HEK293 (cell line): ENCODE measurements around the gene RHOT2.

Experiments used
- GLIS2 ChIP-seq: fragments of 450-650 bp; formaldehyde crosslinking; IDR thresholded peaks from 2 replicates; pipeline ENCODE4 v1.5.1; 2016; ENCODE audit warnings: missing biosample characterization, missing genetic modification characterization
- PATZ1 ChIP-seq: fragments of 450-650 bp; formaldehyde crosslinking; IDR thresholded peaks from 2 replicates; pipeline ENCODE4 v1.5.1; 2016; ENCODE audit warnings: missing biosample characterization, missing genetic modification characterization
- RBAK ChIP-seq: fragments of 450-650 bp; formaldehyde crosslinking; IDR thresholded peaks from 2 replicates; pipeline ENCODE4 v1.5.1; 2016; ENCODE audit warnings: missing biosample characterization, missing genetic modification characterization
- SCRT1 ChIP-seq: fragments of 450-650 bp; formaldehyde crosslinking; IDR thresholded peaks from 2 replicates; pipeline ENCODE4 v1.5.1; 2016; ENCODE audit warnings: missing biosample characterization, missing genetic modification characterization, borderline replicate concordance
- SCRT2 ChIP-seq: fragments of 450-650 bp; formaldehyde crosslinking; IDR thresholded peaks from 2 replicates; pipeline ENCODE4 v1.5.1; 2016; ENCODE audit warnings: missing biosample characterization, missing genetic modification characterization
- ZBTB17 ChIP-seq: fragments of 450-650 bp; formaldehyde crosslinking; IDR thresholded peaks from 2 replicates; pipeline ENCODE4 v1.5.1; 2016; ENCODE audit warnings: missing biosample characterization, missing genetic modification characterization
- ZBTB49 ChIP-seq: fragments of 450-650 bp; formaldehyde crosslinking; IDR thresholded peaks from 2 replicates; pipeline ENCODE4 v1.5.1; 2016; ENCODE audit warnings: missing biosample characterization, missing genetic modification characterization, low read depth
- ZEB2 ChIP-seq: fragments of 450-650 bp; formaldehyde crosslinking; IDR thresholded peaks from 2 replicates; pipeline ENCODE4 v1.5.1; 2016; ENCODE audit warnings: missing biosample characterization, missing genetic modification characterization
- ZFP37 ChIP-seq: fragments of 450-650 bp; formaldehyde crosslinking; IDR thresholded peaks from 2 replicates; pipeline ENCODE4 v1.5.1; 2016; ENCODE audit warnings: missing biosample characterization, missing genetic modification characterization
- ZNF140 ChIP-seq: fragments of 450-650 bp; formaldehyde crosslinking; IDR thresholded peaks from 2 replicates; pipeline ENCODE4 v1.5.1; 2016; ENCODE audit warnings: missing biosample characterization, missing genetic modification characterization
- ZNF146 ChIP-seq: fragments of 450-650 bp; formaldehyde crosslinking; IDR thresholded peaks from 2 replicates; pipeline ENCODE4 v1.5.1; 2016; ENCODE audit warnings: missing biosample characterization, missing genetic modification characterization
- ZNF239 ChIP-seq: fragments of 450-650 bp; formaldehyde crosslinking; IDR thresholded peaks from 2 replicates; pipeline ENCODE4 v1.5.1; 2016; ENCODE audit warnings: missing biosample characterization, missing genetic modification characterization
- ZNF341 ChIP-seq: fragments of 450-650 bp; formaldehyde crosslinking; IDR thresholded peaks from 2 replicates; pipeline ENCODE4; 2016; ENCODE audit warnings: low read depth, missing biosample characterization, missing genetic modification characterization
- ZNF350 ChIP-seq: fragments of 450-650 bp; formaldehyde crosslinking; IDR thresholded peaks from 2 replicates; pipeline ENCODE4 v1.5.0; 2017; ENCODE audit warnings: missing biosample characterization, mild to moderate bottlenecking, missing genetic modification characterization
- ZNF398 ChIP-seq: fragments of 450-650 bp; formaldehyde crosslinking; IDR thresholded peaks from 2 replicates; pipeline ENCODE4 v1.5.1; 2017; ENCODE audit warnings: missing biosample characterization, missing genetic modification characterization
- ZNF426 ChIP-seq: fragments of 450-650 bp; formaldehyde crosslinking; IDR thresholded peaks from 2 replicates; pipeline ENCODE4 v1.5.1; 2017; ENCODE audit warnings: missing biosample characterization, missing genetic modification characterization, mild to moderate bottlenecking, inconsistent platforms, moderate library complexity
- ZNF48 ChIP-seq: fragments of 450-650 bp; formaldehyde crosslinking; IDR thresholded peaks from 2 replicates; pipeline ENCODE4 v1.5.1; 2016; ENCODE audit warnings: missing biosample characterization, missing genetic modification characterization
- ZNF488 ChIP-seq: fragments of 450-650 bp; formaldehyde crosslinking; IDR thresholded peaks from 2 replicates; pipeline ENCODE4 v1.5.1; 2016; ENCODE audit warnings: missing biosample characterization, missing genetic modification characterization
- ZNF530 ChIP-seq: fragments of 450-650 bp; formaldehyde crosslinking; IDR thresholded peaks from 2 replicates; pipeline ENCODE4 v1.5.1; 2016; ENCODE audit warnings: low read depth, missing biosample characterization, missing genetic modification characterization
- ZNF549 ChIP-seq: fragments of 450-650 bp; IDR thresholded peaks from 2 replicates; pipeline ENCODE4 v1.5.1; 2018; ENCODE audit warnings: missing biosample characterization, missing genetic modification characterization, mild to moderate bottlenecking, inconsistent platforms, moderate library complexity
- ZNF777 ChIP-seq: fragments of 450-650 bp; formaldehyde crosslinking; IDR thresholded peaks from 2 replicates; pipeline ENCODE4 v1.5.1; 2017; ENCODE audit warnings: missing biosample characterization, missing genetic modification characterization, borderline replicate concordance
- ZSCAN16 ChIP-seq: fragments of 450-650 bp; formaldehyde crosslinking; IDR thresholded peaks from 2 replicates; pipeline ENCODE4 v1.5.1; 2016; ENCODE audit warnings: missing biosample characterization, missing genetic modification characterization
- ZSCAN23 ChIP-seq: fragments of 450-650 bp; formaldehyde crosslinking; IDR thresholded peaks from 2 replicates; pipeline ENCODE4 v1.5.1; 2016; ENCODE audit warnings: missing biosample characterization, missing genetic modification characterization
- ZSCAN5A ChIP-seq: fragments of 450-650 bp; formaldehyde crosslinking; IDR thresholded peaks from 2 replicates; pipeline ENCODE4 v1.5.1; 2016; ENCODE audit warnings: missing biosample characterization, missing genetic modification characterization
- TF ChIP-seq, protein P1 (sequence below): fragments of 450-650 bp; formaldehyde crosslinking; IDR thresholded peaks from 2 replicates; pipeline ENCODE4 v1.5.1; 2016; ENCODE audit warnings: missing biosample characterization, missing genetic modification characterization
- TF ChIP-seq, protein P2 (sequence below): fragments of 450-650 bp; formaldehyde crosslinking; IDR thresholded peaks from 2 replicates; pipeline ENCODE4 v1.5.1; 2016; ENCODE audit warnings: missing biosample characterization, missing genetic modification characterization

The RHOT2 gene

DNA sequence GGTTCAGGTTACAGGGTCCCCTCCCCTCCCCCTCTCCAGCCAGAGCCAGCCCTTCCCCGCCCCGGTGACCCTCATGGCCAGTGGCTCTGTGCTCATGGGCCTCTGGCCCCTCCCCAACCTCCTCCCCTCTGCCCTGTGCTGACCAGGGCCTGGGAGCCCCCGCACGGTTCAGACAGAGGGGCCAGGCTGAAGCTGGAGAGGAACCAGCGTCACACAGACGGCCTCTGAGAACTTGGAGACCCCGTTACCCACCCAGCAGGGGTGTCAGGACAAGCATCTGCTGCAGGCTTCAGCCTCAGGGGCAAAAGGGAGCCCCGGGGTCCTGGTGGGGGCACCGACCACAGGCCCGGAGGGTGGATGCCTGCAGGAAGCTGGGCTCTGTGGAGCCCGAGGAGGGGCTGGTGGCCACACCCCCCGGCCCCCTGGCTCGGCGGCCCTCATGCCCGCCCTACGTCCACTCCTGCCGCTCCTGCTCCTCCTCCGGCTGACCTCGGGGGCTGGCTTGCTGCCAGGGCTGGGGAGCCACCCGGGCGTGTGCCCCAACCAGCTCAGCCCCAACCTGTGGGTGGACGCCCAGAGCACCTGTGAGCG is 37.0 kb upstream of the RHOT2 start, which contains the start of gene WFIKKN1 (continued):
- TF ChIP-seq ZNF426 (tag by site-specific recombination): no peak
- no peak for TF ChIP-seq ZNF341 (tag by site-specific recombination)
- TF ChIP-seq ZBTB49: no peak
- no peak for TF ChIP-seq ZNF488
- no peak for TF ChIP-seq ZSCAN5A
- TF ChIP-seq ZNF239 (tag by site-specific recombination): no peak
- TF ChIP-seq ZBTB17 (tag by site-specific recombination): no peak
- no peak for TF ChIP-seq ZNF350 (tag by site-specific recombination)
- TF ChIP-seq SCRT2 (tag by site-specific recombination): peak; percentile 77
- TF ChIP-seq ZEB2: 0 out of 2 replicates have a peak, but pooled peaks have one; percentile 14
- TF ChIP-seq ZNF48 (tag by site-specific recombination): no peak
- TF ChIP-seq SCRT1 (tag by site-specific recombination): peak; percentile 88
- TF ChIP-seq, protein P1, sequence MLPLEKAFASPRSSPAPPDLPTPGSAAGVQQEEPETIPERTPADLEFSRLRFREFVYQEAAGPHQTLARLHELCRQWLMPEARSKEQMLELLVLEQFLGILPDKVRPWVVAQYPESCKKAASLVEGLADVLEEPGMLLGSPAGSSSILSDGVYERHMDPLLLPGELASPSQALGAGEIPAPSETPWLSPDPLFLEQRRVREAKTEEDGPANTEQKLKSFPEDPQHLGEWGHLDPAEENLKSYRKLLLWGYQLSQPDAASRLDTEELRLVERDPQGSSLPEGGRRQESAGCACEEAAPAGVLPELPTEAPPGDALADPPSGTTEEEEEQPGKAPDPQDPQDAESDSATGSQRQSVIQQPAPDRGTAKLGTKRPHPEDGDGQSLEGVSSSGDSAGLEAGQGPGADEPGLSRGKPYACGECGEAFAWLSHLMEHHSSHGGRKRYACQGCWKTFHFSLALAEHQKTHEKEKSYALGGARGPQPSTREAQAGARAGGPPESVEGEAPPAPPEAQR: no peak
- TF ChIP-seq ZNF398 (tag by site-specific recombination): no peak
- TF ChIP-seq ZNF146 (tag by site-specific recombination): no peak
- peak; percentile 54 for TF ChIP-seq PATZ1 (tag by site-specific recombination)
- TF ChIP-seq ZNF777: no peak
- no peak for TF ChIP-seq ZNF530 (tag by site-specific recombination)
- TF ChIP-seq, protein P2, sequence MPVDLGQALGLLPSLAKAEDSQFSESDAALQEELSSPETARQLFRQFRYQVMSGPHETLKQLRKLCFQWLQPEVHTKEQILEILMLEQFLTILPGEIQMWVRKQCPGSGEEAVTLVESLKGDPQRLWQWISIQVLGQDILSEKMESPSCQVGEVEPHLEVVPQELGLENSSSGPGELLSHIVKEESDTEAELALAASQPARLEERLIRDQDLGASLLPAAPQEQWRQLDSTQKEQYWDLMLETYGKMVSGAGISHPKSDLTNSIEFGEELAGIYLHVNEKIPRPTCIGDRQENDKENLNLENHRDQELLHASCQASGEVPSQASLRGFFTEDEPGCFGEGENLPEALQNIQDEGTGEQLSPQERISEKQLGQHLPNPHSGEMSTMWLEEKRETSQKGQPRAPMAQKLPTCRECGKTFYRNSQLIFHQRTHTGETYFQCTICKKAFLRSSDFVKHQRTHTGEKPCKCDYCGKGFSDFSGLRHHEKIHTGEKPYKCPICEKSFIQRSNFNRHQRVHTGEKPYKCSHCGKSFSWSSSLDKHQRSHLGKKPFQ (tag by site-specific recombination): no peak
- TF ChIP-seq GLIS2 (tag by site-specific recombination): peak; percentile 78
- TF ChIP-seq ZSCAN16 (tag by site-specific recombination): no peak
- TF ChIP-seq ZNF140 (tag by site-specific recombination): no peak
- TF ChIP-seq ZSCAN23 (tag by site-specific recombination): no peak
- no peak for TF ChIP-seq ZFP37 (tag by site-specific recombination)
- no peak for TF ChIP-seq RBAK (tag by site-specific recombination)
- no peak for TF ChIP-seq ZNF549 (tag by site-specific recombination)
